ENCODE measurements around the gene GSTA5.
"Not testable (repeated sequence)": the region's sequence is repeated elsewhere in the genome, so short reads cannot be mapped to it uniquely, and the experiment has no call there.

The GSTA5 gene

GRCh38 chr6:52788478-52788877, 52.1 kb downstream of the GSTA5 start:
- no peak for DNase-seq (ENCODE audit: low read depth)

- DNase-seq (ENCODE audit: low read depth): no peak
These were observed 52.7 kb downstream of the GSTA5 start for GRCh38 chr6:52787917-52788316.

GRCh38 chr6:52786249-52786956, 54.2 kb downstream of the GSTA5 start:
- DNase-seq (ENCODE audit: low read depth): no peak

GRCh38 chr6:52782696-52783274, 57.8 kb downstream of the GSTA5 start:
- not testable (repeated sequence) for DNase-seq (ENCODE audit: low read depth)

- DNase-seq (ENCODE audit: low read depth): not testable (repeated sequence)
These were observed 58.4 kb downstream of the GSTA5 start for GRCh38 chr6:52782209-52782608.
